ENCODE results near the gene AWAT2.
A peak's percentile ranks its signal among the peaks of the same experiment; 100 is the strongest.

Gene AWAT2

GRCh38 chrX:70042399-70043371 is 7.1 kb downstream of the AWAT2 start:
- no peak for DNase-seq (ENCODE audit: low spot score)

- no peak for DNase-seq (ENCODE audit: low spot score)
Measured at GRCh38 chrX:70041993-70042392, 7.7 kb downstream of the AWAT2 start.

- DNase-seq (ENCODE audit: low spot score), result no peak
Measured at GRCh38 chrX:70039758-70040157, 10.0 kb downstream of the AWAT2 start.

- DNase-seq (ENCODE audit: low spot score), result no peak
Measured at GRCh38 chrX:70038951-70039350, 10.8 kb downstream of the AWAT2 start.

- DNase-seq (ENCODE audit: low spot score), result no peak
Measured at GRCh38 chrX:70038515-70038914, 11.2 kb downstream of the AWAT2 start.

- DNase-seq (ENCODE audit: low spot score), result no peak
Measured at GRCh38 chrX:70034646-70035045, 15.1 kb downstream of the AWAT2 start.

GRCh38 chrX:70033348-70034051 is 16.2 kb downstream of the AWAT2 start:
- DNase-seq (ENCODE audit: low spot score), result peak; percentile 14

GRCh38 chrX:70032792-70033191 is 16.9 kb downstream of the AWAT2 start:
- no peak for DNase-seq (ENCODE audit: low spot score)

GRCh38 chrX:70030301-70030767 is 19.4 kb downstream of the AWAT2 start:
- peak; percentile 73 for DNase-seq (ENCODE audit: low spot score)

GRCh38 chrX:70029863-70030262 is 19.9 kb downstream of the AWAT2 start:
- no peak for DNase-seq (ENCODE audit: low spot score)

GRCh38 chrX:70026851-70027200 is 22.9 kb downstream of the AWAT2 start:
- no peak for DNase-seq (ENCODE audit: low spot score)

GRCh38 chrX:70026112-70026850 is 23.5 kb downstream of the AWAT2 start:
- no peak for DNase-seq (ENCODE audit: low spot score)

GRCh38 chrX:70025464-70025863 is 24.3 kb downstream of the AWAT2 start:
- no peak for DNase-seq (ENCODE audit: low spot score)

GRCh38 chrX:70022616-70023015 is 27.1 kb downstream of the AWAT2 start:
- DNase-seq (ENCODE audit: low spot score), result no peak

- DNase-seq (ENCODE audit: low spot score), result no peak
Measured at GRCh38 chrX:70016513-70016912, 33.2 kb downstream of the AWAT2 start.

- no peak for DNase-seq (ENCODE audit: low spot score)
Measured at GRCh38 chrX:70013466-70014381, 36.0 kb downstream of the AWAT2 start.

- no peak for DNase-seq (ENCODE audit: low spot score)
Measured at GRCh38 chrX:70012756-70013155, 37.0 kb downstream of the AWAT2 start.

GRCh38 chrX:70009970-70010369 is 39.8 kb downstream of the AWAT2 start:
- DNase-seq (ENCODE audit: low spot score), result no peak

GRCh38 chrX:70009049-70009448 is 40.7 kb downstream of the AWAT2 start:
- no peak for DNase-seq (ENCODE audit: low spot score)

- DNase-seq (ENCODE audit: low spot score), result no peak
Measured at GRCh38 chrX:70007946-70008345, 41.8 kb downstream of the AWAT2 start.

- no peak for DNase-seq (ENCODE audit: low spot score)
Measured at GRCh38 chrX:70001708-70002341, 47.9 kb downstream of the AWAT2 start.
